Placental pericyte (primary cell): ENCODE data around the gene NR2F6. TPM values are rescaled to one million over a fixed set of nuclear protein-coding genes. Genes with fewer than 3 reads are reported as not detected.

Experiments
- total RNA-seq: library from RNA; depleted of rRNA; stranded (reverse); fragments of >200 nt; gene quantifications from 2 replicates; pipeline ENCODE4 v1.2.3, GENCODE V29; 2012

The NR2F6 gene
- 60.6 and 86.5 TPM in 2 replicates for total RNA-seq

DNA sequence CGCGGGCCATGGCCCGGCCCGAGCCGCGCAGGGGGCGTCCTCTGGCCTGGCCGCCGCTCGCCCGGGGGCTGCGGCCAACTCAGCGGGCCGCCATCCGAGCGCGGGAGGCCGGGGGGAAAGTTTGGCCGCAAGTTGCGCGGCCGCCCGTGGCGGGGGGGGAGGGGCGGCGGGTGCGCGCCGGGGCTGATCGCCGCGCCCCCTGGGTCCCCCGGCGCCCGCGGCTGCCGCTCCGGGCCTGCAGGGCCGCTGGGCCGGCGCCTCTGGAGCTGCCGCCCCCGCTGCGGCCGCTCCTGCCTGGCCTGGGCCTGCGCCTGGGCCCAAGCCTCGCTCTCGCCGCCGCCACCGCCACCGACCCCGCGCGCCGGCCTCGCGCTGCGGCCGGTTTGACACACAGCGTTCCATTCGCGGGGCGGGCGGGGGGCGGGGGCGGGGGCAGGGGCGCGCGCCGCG lies at the start of gene NR2F6:
Gene NR2F6, minus strand, starts transcription at position 385 of the 450 bp plus-strand sequence. CDS start 699 bp downstream, outside the sequence.

DNA sequence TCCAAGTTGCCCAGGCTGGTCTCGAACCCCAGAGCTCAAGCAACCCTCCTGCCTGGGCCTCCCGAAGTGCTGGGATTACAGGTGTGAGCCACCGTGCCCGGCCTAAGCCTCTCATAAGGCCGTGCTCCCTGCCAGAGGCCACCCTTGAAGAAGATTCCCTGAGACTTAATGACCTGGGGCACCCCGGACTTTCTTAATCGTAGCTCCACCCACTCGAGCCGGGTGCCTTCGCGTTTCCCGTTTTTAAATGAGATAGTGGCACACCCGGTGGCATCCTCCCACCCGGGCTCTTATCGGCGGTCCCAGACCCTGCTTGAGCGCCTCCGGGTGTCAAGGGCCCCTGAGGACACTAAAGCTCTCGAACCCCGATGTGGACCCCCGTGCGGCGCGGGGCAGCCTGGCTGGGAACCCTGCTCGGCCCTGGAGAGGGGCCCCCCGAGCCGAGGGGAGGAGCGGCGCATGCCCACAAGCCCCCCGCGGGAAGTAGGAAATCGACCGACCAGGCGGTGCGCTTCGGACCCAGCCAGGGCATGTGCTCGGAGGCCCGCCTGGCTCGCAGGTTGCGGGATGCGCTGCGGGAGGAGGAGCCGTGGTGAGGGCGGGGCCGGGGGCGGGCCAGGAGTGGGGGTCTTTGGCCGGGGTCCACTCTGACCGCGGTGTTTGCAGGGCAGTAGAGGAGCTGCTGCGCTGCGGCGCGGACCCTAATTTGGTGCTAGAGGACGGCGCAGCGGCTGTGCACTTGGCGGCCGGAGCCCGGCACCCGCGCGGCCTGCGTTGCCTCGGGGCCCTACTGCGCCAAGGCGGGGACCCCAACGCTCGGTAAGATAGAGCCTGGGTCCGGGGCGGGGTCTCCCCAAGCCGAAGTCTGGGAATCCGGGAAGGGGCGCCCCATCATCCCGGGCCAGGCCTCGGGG lies 35.9 kb upstream of the NR2F6 start, which contains the start of gene ANKLE1:
Gene ANKLE1, plus strand, starts transcription at position 511 of the 914 bp plus-strand sequence. Its CDS starts 20 bp downstream, at position 531.

DNA sequence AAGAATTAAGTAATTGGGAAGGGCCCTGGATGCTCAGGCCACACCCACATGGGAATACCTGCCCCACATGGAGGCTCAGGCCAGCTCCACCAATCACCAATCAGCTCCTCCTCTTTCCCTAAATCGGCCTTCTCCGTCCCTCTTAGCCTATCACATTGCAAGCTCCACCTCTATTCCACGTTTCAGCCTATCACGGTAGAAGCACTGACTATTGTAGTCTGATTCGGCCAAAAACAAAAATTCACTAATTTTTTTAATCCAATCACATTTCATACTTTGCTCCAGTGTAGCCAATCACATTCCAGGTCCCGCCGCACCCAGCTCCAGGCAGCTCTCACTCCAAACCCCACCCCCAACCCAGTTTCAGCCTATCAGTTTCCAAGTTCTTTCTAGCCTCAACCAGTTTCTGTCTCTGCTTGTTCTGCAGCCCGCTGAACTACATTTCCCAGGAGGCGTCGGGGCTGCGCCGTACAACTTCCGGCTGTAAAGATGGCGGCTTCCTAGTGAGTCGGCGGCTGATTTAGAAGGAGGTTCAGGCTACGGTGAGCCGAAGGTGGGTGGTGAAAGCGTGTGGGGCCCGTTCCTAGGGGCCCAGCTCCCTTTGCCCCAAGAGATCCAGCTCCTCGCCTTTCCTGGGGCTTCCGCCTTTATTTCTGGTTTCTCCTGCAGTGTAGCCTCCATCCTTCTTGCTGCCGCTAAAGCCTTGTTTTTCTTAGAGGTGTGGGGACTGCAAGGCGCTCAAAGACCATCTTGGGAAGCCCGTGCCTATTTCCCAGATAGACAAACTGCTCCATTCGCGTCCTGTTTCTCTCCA lies 21.5 kb upstream of the NR2F6 start, which contains the start of gene BABAM1:
Gene BABAM1, plus strand, starts transcription at position 469 of the 814 bp plus-strand sequence. CDS start 1,364 bp downstream, outside the sequence.

DNA sequence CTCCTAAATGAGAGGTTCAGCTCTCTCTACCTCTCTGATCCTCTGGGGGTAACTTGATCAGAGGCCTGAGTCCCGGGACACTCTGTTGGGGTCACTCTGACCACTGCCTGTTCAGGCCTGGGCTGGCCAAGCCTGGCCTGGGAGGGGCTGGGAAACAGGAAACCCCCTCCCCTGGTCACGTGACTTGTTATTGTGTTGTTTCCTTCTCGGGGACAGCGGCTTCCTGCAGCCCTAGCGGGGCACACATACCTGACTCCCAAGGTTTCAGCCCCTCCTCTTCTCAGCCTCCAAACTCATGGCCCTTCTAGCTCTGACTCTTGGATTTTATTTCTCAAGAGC lies 18.9 kb upstream of the NR2F6 start, which contains the start of gene USHBP1:
Gene USHBP1, minus strand, starts transcription at position 105 of the 339 bp plus-strand sequence. CDS start 446 bp downstream, outside the sequence.

DNA sequence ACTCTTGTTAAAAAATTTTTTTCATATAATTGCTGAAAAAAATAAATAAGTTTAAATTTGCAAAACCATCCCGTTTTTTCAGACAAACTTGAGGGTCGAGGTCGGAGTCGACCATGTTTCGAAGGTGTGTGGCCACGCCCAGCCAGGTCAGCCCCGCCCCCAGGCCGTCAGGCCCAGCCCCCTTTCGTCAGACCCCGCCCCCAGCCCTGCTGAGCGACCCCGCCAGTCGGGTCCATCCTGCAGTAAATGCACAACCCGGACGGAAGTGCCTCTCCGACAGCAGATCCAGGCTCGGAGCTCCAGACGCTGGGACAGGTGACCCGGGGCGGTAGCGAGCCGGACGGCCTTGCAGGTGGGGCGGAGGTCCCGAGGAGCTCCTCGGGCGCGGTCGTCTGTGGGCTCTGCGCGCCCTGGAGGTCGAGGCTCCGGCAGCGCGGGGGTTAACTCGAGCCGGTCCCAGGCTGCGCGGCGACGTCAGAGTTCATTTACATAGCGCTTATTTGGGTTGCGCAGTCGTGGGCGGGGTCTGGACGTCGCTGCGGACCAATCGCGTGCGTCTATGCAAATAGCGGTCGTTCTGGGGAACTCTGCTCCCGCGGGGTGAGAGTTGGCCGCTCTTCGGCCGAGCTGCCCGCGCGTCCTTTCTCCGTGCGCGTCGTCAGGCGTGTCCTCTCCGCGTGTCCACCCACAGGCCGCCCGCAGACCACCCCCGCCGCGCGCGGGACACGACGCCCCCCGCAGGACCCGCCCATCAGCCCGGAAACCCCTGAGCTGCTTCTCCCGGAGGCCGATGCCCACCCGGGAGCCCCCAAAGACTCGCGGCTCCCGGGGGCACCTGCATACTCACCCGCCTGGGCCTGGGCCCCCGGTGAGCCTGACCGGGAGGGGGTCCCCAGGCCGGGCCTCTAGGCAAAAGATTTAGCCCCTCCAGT lies 19.5 kb downstream of the NR2F6 start, which contains the start of gene OCEL1:
Gene OCEL1, plus strand, starts transcription at position 225 of the 932 bp plus-strand sequence. Its CDS starts 22 bp downstream, at position 247.

DNA sequence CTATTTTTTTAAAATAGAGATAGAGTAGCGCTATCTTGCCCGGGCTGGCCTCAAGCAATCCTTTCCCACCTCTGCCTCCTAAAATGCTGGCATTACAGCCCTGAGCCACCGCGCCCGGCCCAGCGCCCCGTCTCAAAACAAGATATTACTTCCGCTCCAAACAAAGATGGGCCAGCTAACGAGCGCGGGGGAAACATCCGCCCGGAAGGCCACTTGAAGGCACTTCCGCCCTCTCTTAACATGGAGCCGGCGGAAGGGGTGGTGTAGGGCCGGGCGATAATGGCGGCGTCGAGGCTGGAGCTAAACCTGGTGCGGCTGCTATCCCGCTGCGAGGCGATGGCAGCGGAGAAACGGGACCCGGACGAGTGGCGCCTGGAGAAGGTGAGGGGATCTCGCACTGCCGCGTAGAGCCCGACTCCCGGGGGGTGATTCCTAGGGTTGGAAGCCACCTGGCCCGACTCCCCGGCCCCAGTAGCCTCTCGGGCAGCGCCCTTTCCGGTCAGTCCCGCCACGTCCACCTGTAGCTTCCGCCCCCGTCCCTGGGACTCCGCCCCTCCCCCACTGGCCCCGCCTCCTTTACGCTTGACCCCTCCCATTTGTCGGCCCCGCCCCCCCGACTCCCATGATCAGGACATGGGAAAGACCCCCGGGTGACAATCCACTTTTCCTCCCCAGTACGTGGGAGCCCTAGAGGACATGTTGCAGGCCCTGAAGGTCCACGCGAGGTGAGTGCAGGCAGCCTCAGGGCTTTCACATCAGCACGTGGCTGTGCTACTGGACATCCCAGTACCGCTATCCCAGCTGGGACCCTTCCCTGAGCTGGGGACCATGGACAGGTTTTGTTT lies 30.4 kb downstream of the NR2F6 start, which contains the start of gene USE1:
Gene USE1, plus strand, starts transcription at position 231 of the 845 bp plus-strand sequence. Its CDS starts 49 bp downstream, at position 280.

Other genes with a start within 250 kb of the NR2F6 start
- gene CPAMD8, start 219.1 kb downstream of the NR2F6 start, total RNA-seq: 0.57 and 2.4 TPM in 2 replicates
- gene HAUS8, start 170.5 kb downstream of the NR2F6 start, total RNA-seq: 1.3 and 8.6 TPM in 2 replicates
- 137 and 192 TPM in 2 replicates for gene MYO9B, start 170.1 kb downstream of the NR2F6 start, total RNA-seq
- gene USE1, start 30.6 kb downstream of the NR2F6 start, total RNA-seq: 15.2 and 52.7 TPM in 2 replicates
- gene OCEL1, start 19.7 kb downstream of the NR2F6 start, total RNA-seq: 5.4 and 6.3 TPM in 2 replicates
- gene USHBP1, start 18.8 kb upstream of the NR2F6 start, total RNA-seq: 0.14 TPM in 1 of 2 replicates, not detected in the other
- gene BABAM1, start 21.5 kb upstream of the NR2F6 start, total RNA-seq: 93.4 and 96.1 TPM in 2 replicates
- gene ANKLE1, start 36.0 kb upstream of the NR2F6 start, total RNA-seq: 0.44 and 0.57 TPM in 2 replicates
- 8.3 and 12.0 TPM in 2 replicates for gene ABHD8, start 57.5 kb upstream of the NR2F6 start, total RNA-seq
- gene MRPL34, start 60.0 kb upstream of the NR2F6 start, total RNA-seq: 26.7 and 51.8 TPM in 2 replicates
- gene DDA1, start 63.6 kb upstream of the NR2F6 start, total RNA-seq: 28.0 and 29.3 TPM in 2 replicates
- 4.4 and 6.6 TPM in 2 replicates for gene ANO8, start 88.9 kb upstream of the NR2F6 start, total RNA-seq
- 13.3 and 24.3 TPM in 2 replicates for gene GTPBP3, start 91.6 kb upstream of the NR2F6 start, total RNA-seq
- gene PLVAP, start 131.4 kb upstream of the NR2F6 start, total RNA-seq: not detected in 2 replicates
- 0.22 TPM in 1 of 2 replicates, not detected in the other for gene CCDC194, start 148.3 kb upstream of the NR2F6 start, total RNA-seq
- 6.2 and 36.3 TPM in 2 replicates for gene BST2, start 159.7 kb upstream of the NR2F6 start, total RNA-seq
- 43.8 and 56.0 TPM in 2 replicates for gene MVB12A, start 174.1 kb upstream of the NR2F6 start, total RNA-seq
- not detected in 2 replicates for gene TMEM221, start 202.7 kb upstream of the NR2F6 start, total RNA-seq
- gene NXNL1, start 215.0 kb upstream of the NR2F6 start, total RNA-seq: not detected in 2 replicates
- gene SLC27A1, start 224.6 kb upstream of the NR2F6 start, total RNA-seq: 10.2 and 22.8 TPM in 2 replicates